Inflammatory macrophage treated with lipopolysaccharide for 4 hours (primary cell): Measurements from ENCODE around the gene CYTH1.

Experiments
- DNase-seq: peaks from one replicate; pipeline ENCODE4 v3.0.0-alpha.2; 2020

The CYTH1 gene

DNA sequence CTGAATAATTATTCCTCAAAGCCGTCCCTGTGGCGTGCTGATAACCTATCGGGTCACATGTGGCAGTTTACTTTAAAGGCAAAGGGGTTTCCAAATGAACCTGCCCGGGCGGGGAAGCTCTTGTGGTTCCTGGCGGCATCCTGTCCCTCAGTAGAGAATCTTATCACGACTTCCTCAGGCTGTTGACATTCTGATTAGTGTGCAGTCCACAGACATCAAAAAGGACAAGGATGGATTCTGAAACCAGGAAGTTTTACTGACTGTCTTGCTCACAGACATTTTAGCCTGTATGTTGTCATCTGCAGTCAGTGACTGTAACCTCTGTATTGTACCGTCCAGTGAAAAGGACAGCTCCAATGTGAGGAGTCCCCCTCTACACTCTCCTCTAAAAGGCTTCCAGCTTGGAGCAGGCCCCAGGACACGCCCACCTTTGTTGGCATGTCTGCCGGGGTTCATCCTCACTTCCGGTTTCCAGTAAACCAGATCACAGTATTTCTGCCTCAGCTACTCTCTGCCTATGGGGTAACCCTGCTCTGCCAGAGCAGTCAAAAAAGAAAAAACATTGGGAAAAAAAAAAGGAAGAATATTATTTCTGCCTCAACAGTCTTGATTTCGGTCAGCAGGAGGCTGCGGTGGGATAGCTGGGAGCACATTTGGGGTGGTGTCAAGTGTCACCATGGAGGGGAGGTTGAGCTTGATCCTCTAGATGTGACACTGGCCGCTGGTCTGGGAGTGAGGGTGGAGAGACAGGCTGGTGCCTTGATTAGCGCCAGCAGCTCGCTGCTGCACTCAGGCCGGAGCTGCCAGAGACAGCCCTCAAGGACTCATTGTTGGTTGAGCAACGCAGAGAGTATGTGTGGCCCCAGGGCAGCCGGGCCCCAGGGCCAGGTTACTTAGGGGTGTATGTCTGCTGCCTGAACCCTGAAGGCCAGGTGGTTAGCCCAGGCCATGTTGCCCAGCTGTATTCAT, 115.8 kb downstream of the CYTH1 start:
- DNase-seq: peak; percentile 79

DNA sequence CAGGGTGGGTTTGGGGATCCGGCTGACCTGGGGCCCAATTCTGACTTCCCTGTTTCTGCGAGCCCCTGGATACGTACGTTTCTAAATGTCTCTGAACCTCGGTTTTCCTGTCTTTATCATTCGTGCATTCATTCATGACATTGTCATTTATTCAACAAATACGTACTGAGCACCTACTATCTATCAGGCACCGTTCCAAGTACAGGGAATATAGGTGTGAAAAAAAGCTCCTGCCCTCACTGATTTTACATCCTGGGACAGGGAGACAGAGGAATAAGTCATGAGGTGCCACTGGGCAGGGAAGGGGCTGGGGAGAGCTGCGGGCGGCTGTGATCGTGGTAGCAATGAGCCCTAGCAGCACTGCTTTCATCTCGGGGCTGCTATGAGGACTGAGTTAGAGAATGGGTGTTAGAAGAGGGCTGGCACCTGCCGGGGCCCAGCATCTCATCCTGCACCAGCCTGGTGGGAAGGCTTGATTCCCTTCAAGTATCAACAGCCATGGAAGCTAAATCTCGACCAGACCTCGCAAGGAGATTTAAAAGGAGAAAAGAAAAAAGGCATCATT, 116.6 kb downstream of the CYTH1 start:
- DNase-seq: no peak

DNA sequence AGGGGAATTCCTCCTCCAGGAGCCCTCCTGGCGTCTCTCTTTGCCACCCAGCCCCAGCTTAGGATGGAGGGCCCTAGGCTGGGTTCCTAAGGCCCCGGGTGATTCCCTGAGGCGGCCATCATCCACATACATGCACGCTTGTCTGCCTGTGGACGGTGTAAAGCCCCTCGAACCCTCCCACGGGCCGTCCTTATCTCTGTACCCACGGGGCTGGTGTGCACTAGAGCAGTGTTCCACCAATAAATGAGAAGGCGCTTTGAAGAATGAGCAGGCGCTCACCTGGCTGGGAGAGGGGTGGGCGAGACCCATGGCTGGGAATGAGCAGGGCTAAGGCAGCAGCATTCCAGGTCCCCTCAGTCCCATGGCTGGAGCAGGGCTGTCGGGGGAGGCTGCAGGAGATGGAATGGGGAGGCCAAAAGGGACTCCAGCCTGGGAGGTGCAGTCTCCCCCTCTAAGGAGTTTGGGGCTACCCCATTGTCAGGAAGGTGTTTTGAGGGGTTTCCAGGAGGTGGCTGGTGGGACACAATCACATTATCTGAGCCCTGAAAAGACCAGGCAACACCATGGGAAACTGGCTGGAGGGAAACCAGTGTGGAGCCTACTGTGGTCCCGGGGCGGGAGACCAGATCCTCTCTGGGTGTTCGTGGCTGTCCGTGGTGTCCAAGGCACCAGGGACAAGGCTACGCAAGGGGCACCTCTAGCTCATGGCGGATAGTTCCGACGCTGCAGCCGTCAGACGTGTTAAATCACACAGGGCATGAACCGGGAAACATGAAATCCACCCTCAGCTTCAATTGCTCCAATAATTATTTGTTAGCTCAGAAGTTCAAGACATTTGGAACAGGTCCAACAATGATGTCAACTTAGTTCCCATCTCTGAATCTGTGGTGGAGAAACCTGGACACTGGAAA, 117.3 kb downstream of the CYTH1 start:
- DNase-seq: peak; percentile 49

DNA sequence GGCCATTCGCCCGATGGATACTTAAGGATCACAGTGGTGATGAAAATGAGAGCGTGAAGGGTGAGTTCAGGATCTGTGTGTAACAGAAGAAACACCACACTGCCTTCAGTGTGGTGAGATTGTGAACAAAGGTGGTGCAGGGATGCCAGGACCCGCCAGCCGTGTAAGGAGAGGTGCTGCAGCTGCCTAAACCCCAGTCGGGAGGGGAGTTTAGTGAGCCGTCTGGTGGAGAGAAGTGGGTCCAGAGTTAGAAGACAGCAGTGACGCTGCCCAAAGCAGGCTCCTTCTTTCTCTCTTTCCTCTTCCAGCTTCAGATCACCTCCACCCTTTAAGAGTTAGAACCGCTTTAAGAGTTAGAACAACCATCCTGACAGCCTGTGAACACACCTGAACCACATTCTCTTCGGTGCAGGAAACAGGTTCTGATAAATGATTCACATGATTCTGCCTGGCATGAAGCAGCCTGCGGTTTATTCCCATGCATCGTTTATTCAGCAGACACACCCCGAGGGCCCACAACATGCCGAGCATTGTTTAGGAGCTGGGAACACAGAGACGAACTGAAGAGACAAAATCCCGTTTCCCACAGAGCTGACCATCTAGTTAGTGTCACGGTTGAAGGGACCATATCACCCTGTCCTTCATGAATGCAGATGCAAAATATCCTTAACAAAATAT, 120.8 kb downstream of the CYTH1 start:
- DNase-seq: no peak

GRCh38 chr17:78659546-78659945, 122.5 kb downstream of the CYTH1 start:
- DNase-seq: no peak

- DNase-seq: no peak
Observed at GRCh38 chr17:78658281-78658785, 123.7 kb downstream of the CYTH1 start.

GRCh38 chr17:78655251-78655940, 126.7 kb downstream of the CYTH1 start:
- DNase-seq: no peak

DNA sequence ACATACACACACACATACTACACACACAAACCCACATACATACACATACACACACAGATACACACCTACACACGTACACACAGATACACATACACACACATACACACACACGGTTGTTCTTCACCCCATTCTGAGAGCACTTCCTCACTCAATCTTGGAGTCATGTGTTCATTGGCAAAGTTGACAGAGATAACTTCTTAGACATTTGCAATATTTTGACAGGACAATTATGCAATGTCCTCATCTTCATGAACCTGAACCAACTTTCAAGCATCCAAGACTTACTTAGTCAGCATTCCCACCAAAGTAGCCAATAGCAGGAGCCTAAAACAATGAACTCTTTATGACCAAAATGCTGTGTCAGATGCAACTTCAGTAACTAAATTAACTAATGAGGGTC, 127.7 kb downstream of the CYTH1 start:
- DNase-seq: peak; percentile 49

- DNase-seq: no peak
Observed at GRCh38 chr17:78653382-78653781, 128.7 kb downstream of the CYTH1 start.

GRCh38 chr17:78652913-78653312, 129.2 kb downstream of the CYTH1 start:
- peak; percentile 89 for DNase-seq

DNA sequence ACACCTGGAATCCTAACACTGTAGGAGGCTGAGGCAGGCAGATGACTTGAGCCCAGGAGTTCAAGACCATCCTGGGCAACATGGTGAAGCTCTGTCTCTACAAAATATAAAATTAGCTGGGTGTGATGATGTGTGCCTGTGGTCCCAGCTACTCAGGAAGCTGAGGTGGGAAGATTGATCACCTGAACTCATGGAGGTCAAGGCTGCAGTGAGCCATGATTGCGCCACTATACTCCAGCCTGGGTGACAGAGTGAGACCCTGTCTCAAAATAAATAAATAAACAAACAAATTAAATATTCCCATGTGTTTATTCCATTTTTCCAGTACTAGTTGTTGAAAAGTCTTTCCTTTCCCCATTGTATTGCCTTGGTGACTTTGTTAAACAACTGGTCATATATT, 130.0 kb downstream of the CYTH1 start:
- no peak for DNase-seq

GRCh38 chr17:78651554-78651953, 130.5 kb downstream of the CYTH1 start:
- DNase-seq: no peak

DNA sequence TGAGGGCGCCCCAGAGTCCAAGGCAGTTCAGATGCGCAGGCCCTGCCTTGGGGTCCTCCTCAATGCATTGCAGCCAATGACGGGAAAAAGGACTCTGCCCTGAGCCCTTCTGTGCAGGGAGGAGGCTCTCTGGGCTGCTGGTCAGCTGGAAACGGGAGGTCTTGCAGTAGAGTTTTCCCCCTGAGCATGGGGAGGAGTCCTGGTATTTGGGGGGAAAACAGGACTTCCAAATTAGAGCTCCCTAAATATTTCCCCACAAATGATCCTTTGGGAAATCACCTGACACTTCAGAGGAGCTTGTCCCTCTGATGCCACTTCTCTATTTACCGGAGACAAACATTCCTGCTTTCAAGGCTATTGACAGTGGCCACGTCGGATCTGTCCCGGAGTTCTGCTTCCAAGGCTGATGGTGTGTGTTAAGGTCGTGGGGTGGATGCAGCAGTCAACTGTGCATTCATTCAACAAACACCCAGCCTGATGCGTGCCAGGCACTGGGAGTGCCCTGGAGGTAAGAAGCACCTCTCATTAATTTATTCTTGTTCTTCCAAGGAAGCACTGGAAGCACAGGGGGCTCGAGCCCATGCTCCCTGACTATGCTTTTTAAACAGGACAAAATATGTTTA, 131.9 kb downstream of the CYTH1 start:
- DNase-seq: no peak

- DNase-seq: no peak
Observed at GRCh38 chr17:78648293-78648692, 133.8 kb downstream of the CYTH1 start.

GRCh38 chr17:78647032-78647431, 135.0 kb downstream of the CYTH1 start:
- peak; percentile 91 for DNase-seq

DNA sequence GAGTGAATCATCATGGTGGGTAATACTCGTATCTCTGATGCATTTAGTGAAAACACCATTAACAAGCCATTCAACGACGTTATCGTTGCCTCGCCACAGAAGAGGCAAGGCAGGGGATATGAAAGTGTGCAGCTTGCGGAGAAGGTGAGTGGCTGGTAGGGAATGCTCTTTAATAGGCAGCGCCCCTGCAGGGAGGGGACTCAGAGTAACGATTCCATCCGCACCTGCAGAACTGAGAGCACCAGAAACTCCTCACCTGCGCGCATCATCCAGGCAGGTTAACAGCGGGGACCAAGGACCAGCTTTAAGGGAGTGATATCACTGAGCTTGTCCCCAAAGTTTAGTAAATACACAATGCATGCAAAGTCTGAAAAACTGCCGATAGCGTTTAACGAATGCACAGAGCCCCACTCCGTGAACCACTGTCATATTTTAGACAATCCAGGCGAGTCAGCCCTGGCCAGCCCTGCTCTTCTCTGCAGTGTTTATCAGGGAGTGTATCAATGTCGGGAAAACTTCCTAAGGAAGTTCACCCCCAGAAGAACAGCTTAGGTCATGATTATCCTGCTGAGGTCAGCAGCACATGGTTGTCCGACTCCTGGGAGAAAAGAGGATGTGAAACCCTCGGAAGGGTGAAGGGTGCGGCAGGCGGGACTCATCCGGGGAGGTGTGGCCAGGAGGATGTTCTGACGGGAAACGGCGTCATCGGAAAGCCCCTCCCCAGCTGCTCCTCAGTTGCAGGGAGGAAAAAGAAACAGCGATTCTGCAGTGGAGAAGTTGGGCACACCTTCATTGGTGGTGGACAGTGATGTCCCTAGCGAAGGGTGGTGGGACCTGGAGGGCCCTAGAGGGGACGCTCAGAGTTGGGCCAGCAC, 136.4 kb downstream of the CYTH1 start:
- peak; percentile 99 for DNase-seq

GRCh38 chr17:78644931-78645351, 137.1 kb downstream of the CYTH1 start:
- DNase-seq: no peak

DNA sequence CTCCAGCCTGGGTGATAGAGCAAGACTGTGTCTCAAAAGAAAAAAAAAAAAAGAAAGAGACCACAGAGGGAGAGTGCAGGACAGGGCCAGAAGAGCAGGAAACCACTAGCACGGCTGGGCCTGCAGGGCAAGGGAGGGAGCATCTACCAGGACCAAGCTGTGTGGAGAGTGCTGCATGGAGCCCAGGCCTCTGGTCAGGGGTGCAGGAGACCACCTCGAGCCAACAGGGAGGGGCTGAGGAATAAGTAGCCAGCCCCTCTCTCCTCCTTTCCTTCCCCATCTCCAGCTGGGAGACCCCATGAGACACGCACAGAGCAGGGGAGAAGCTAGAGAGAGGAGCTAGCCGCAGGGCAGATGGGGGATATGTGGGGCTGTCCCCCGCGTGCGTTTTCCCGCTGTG, 137.8 kb downstream of the CYTH1 start:
- no peak for DNase-seq

GRCh38 chr17:78643326-78643725, 138.7 kb downstream of the CYTH1 start:
- DNase-seq: no peak

DNA sequence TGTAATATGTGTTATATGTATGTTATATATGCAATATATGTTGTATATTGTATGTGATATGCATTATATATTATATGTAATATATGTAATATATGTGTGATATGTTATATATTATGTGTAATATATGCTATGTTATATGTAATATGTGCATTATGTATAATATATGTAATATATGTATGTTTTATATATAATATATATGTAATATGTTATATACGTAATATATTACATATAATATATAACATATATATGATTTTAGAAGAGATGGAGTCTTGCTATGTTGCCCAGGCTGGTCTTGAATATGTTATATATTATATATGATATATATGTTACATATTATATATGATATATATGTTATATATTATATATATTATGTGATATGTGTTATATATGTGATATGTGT, 139.4 kb downstream of the CYTH1 start:
- no peak for DNase-seq
